ENCODE measurements around the gene DEGS2.

DEGS2 gene

DNA sequence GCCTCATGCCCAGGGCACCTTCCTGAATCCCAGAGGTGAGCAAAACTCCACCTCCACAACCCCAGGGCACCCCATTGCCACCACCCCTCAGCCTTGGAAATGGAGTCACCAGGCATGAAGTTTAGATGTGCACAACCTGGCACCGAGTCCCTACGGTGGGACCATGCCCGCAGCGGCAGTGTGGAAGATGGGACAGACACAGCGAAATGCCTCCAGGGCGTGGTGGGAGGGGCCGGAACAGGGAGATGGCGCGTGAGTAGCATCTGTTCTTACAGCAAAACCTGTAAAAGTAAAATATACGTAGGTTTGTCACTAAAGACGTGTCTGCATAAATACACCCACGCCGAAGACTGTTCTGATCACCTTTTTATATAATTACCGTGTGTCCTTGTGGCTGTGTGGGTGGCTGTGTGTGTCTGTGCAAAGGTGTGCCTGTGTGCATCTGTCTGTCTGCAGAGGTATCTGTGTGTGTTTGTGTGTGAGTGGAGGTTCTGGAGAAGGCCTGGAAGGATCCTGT lies 17.4 kb upstream of the DEGS2 start (continued):
- TF ChIP-seq PRDM2 (tag by site-specific recombination; IDR thresholded peaks at IDR 0.05; ENCODE audit: borderline replicate concordance): no peak

- CTCF ChIA-PET: interaction anchor here (0.6 to 1.6 kb wide), 3 partner anchors 18 to 113 kb away, joined by 3 to 4 read pairs (median 3); no protein-coding TSS in a partner anchor
- POLR2A ChIA-PET: no interaction called here
- no peak overlapping the region for H3K4me3 ChIP-seq (ENCODE audit: low read depth, low read length)
- no peak overlapping the region for H3K27ac ChIP-seq (ENCODE audit: extremely low read depth, low read depth, low read length)
- no peaks in the 10 kb centered on the region for H3K4me1 ChIP-seq (ENCODE audit: control insufficient read depth, insufficient read depth, low read length)
- TF ChIP-seq ZNF449 (tag by site-specific recombination; IDR thresholded peaks at IDR 0.05) (no peak), GLI4 (tag by site-specific recombination; IDR thresholded peaks at IDR 0.05) (no peak), ZNF501 (tag by site-specific recombination; IDR thresholded peaks at IDR 0.05) (no peak), ZNF747 (tag by site-specific recombination; IDR thresholded peaks at IDR 0.05) (no peak)
- TF ChIP-seq, protein P1, sequence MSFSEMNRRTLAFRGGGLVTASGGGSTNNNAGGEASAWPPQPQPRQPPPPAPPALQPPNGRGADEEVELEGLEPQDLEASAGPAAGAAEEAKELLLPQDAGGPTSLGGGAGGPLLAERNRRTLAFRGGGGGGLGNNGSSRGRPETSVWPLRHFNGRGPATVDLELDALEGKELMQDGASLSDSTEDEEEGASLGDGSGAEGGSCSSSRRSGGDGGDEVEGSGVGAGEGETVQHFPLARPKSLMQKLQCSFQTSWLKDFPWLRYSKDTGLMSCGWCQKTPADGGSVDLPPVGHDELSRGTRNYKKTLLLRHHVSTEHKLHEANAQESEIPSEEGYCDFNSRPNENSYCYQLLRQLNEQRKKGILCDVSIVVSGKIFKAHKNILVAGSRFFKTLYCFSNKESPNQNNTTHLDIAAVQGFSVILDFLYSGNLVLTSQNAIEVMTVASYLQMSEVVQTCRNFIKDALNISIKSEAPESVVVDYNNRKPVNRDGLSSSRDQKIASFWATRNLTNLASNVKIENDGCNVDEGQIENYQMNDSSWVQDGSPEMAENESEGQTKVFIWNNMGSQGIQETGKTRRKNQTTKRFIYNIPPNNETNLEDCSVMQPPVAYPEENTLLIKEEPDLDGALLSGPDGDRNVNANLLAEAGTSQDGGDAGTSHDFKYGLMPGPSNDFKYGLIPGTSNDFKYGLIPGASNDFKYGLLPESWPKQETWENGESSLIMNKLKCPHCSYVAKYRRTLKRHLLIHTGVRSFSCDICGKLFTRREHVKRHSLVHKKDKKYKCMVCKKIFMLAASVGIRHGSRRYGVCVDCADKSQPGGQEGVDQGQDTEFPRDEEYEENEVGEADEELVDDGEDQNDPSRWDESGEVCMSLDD (tag by site-specific recombination; IDR thresholded peaks at IDR 0.05): no peak
- H3K36me3 ChIP-seq (ENCODE audit: control insufficient read depth in 2 of 2, insufficient read depth in 1 of 2, low read length in 2 of 2): no peaks in the 10 kb centered on the region
- H3K9me3 ChIP-seq (ENCODE audit: control insufficient read depth, insufficient read depth, low read depth, low read length): no peaks in the 10 kb centered on the region
These were observed 13.9 kb upstream of the DEGS2 start for GRCh38 chr14:100173353-100173752.

DNA sequence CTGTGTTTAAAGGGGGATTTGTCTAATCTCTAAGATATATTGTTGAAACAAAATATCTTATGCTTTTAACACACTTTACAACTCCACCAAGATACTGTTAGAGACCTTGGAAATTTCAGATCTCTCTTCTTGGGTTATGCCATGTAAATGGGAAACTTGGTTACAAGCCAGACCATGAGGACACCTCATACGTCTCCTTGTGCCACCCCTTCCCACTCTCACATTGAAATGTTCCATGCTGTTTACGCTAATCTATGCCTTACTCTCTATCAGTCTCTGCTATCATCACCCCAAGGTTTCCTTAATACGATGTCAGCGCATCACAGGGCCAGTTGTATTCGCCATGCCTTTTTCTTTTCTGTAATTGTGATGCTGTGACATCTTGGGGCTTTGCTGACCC lies 13.4 kb upstream of the DEGS2 start:
- no peak overlapping the region for H3K4me3 ChIP-seq (ENCODE audit: low read depth, low read length)
- ChIA-PET POLR2A (no interaction called here), CTCF (interaction anchor here (0.6 to 1.6 kb wide), 3 partner anchors 18 to 113 kb away, joined by 3 to 4 read pairs (median 3); no protein-coding TSS in a partner anchor)
- H3K36me3 ChIP-seq (ENCODE audit: control insufficient read depth in 2 of 2, insufficient read depth in 1 of 2, low read length in 2 of 2): no peaks in the 10 kb centered on the region
- no peak for TF ChIP-seq ZNF37A (tag by site-specific recombination; IDR thresholded peaks at IDR 0.05)
- no peak for TF ChIP-seq ZNF292 (tag by site-specific recombination; IDR thresholded peaks at IDR 0.05; ENCODE audit: borderline replicate concordance, low read depth)
- no peak for TF ChIP-seq ZNF433 (tag by site-specific recombination; IDR thresholded peaks at IDR 0.05; ENCODE audit: low read depth)
- no peak for TF ChIP-seq ZFP41 (tag by site-specific recombination; IDR thresholded peaks at IDR 0.05; ENCODE audit: borderline replicate concordance)
- TF ChIP-seq, protein P2, sequence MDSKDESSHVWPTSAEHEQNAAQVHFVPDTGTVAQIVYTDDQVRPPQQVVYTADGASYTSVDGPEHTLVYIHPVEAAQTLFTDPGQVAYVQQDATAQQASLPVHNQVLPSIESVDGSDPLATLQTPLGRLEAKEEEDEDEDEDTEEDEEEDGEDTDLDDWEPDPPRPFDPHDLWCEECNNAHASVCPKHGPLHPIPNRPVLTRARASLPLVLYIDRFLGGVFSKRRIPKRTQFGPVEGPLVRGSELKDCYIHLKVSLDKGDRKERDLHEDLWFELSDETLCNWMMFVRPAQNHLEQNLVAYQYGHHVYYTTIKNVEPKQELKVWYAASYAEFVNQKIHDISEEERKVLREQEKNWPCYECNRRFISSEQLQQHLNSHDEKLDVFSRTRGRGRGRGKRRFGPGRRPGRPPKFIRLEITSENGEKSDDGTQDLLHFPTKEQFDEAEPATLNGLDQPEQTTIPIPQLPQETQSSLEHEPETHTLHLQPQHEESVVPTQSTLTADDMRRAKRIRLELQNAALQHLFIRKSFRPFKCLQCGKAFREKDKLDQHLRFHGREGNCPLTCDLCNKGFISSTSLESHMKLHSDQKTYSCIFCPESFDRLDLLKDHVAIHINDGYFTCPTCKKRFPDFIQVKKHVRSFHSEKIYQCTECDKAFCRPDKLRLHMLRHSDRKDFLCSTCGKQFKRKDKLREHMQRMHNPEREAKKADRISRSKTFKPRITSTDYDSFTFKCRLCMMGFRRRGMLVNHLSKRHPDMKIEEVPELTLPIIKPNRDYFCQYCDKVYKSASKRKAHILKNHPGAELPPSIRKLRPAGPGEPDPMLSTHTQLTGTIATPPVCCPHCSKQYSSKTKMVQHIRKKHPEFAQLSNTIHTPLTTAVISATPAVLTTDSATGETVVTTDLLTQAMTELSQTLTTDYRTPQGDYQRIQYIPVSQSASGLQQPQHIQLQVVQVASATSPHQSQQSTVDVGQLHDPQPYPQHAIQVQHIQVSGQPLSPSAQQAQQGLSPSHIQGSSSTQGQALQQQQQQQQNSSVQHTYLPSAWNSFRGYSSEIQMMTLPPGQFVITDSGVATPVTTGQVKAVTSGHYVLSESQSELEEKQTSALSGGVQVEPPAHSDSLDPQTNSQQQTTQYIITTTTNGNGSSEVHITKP (tag by site-specific recombination; IDR thresholded peaks at IDR 0.05): peak; percentile 65
- no peak for TF ChIP-seq ZNF571 (tag by site-specific recombination; IDR thresholded peaks at IDR 0.05)
- TF ChIP-seq ZNF394 (tag by site-specific recombination; IDR thresholded peaks at IDR 0.05; ENCODE audit: borderline replicate concordance): no peak
- TF ChIP-seq, protein P3, sequence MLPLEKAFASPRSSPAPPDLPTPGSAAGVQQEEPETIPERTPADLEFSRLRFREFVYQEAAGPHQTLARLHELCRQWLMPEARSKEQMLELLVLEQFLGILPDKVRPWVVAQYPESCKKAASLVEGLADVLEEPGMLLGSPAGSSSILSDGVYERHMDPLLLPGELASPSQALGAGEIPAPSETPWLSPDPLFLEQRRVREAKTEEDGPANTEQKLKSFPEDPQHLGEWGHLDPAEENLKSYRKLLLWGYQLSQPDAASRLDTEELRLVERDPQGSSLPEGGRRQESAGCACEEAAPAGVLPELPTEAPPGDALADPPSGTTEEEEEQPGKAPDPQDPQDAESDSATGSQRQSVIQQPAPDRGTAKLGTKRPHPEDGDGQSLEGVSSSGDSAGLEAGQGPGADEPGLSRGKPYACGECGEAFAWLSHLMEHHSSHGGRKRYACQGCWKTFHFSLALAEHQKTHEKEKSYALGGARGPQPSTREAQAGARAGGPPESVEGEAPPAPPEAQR (tag by site-specific recombination; IDR thresholded peaks at IDR 0.05): no peak
- H3K4me1 ChIP-seq (ENCODE audit: control insufficient read depth, insufficient read depth, low read length): no peaks in the 10 kb centered on the region
- H3K27ac ChIP-seq (ENCODE audit: extremely low read depth, low read depth, low read length): no peak overlapping the region
- no peaks in the 10 kb centered on the region for H3K9me3 ChIP-seq (ENCODE audit: control insufficient read depth, insufficient read depth, low read depth, low read length)

All from HEK293 (cell line).